HL-60 (cell line): ENCODE measurements around the gene CLRN3.

ENCODE experiments used
- DNase-seq, 2 experiments: peaks; one replicate each; pipeline ENCODE4 v3.0.0-alpha.2; 2010 to 2020; ENCODE audit warnings: low read depth in 1 of 2, low spot score in 1 of 2
- H3K27ac ChIP-seq: fragments of 250-450 bp; sonication (Bioruptor Pico); replicated peaks from 2 replicates; pipeline ENCODE4 v1.5.1; 2020; ENCODE audit warnings: mild to moderate bottlenecking, moderate library complexity
- H3K27me3 ChIP-seq: fragments of 250-450 bp; sonication (Bioruptor Pico); 2 replicates; pipeline ENCODE4 v1.5.1; 2021; ENCODE audit warnings: mild to moderate bottlenecking, moderate library complexity; ENCODE audit not compliant: insufficient read depth, poor library complexity, severe bottlenecking
- H3K4me3 ChIP-seq: replicated peaks from 2 replicates; pipeline ENCODE4 v1.5.1; 2011; ENCODE audit warnings: mild to moderate bottlenecking, control low read depth, low read length; ENCODE audit not compliant: insufficient read depth
- GABPA ChIP-seq: IDR thresholded peaks from 2 replicates; pipeline ENCODE4 v1.6.1; 2012; ENCODE audit warnings: low read depth
- POLR2AphosphoS5 ChIP-seq: IDR thresholded peaks from 2 replicates; pipeline ENCODE4 v1.6.1; 2012; ENCODE audit warnings: low read depth
- SPI1 ChIP-seq: IDR thresholded peaks from 2 replicates; pipeline ENCODE4 v1.6.1; 2012; ENCODE audit warnings: low read depth, mild to moderate bottlenecking, borderline replicate concordance
- TF ChIP-seq, protein P1 (sequence below): IDR thresholded peaks from 2 replicates; pipeline ENCODE4 v1.6.1; 2012; ENCODE audit warnings: low read depth; ENCODE audit not compliant: insufficient replicate concordance
- TF ChIP-seq, protein P2 (sequence below): IDR thresholded peaks from one replicate; pipeline ENCODE4 v1.5.1; 2011; ENCODE audit warnings: low read length, control low read depth, inconsistent platforms; ENCODE audit not compliant: insufficient read depth

Gene CLRN3

DNA sequence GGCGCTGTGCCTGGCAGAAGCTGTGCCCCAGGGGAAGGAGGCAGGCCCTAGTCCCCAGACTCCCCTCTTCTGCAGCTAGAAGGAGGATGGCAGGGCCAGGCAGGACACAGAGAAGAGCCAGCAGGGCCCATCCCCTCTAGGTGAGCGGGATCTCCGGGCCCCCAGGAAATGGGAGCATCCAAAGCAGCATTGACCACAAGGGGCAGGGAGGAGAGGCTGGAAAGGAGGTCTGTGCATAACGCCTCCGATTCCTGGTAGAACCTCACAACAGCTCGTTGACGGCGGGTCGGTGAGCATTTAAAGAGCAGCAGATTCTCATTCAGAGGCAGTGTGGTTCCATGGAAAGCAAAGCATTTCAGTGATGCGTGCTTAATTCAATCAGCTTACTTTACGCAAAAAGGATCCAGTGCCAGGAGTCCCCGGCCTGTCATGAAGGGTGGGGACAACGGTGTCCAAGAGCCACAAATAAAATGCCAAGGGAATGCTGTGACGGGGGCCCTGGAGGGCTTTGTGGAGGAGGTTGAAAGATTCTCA, 41.0 kb downstream of the CLRN3 start:
- Histone ChIP-seq H3K27ac (no peak overlapping the region), H3K27me3 (peaks cover 3% of the 10 kb centered on the region), H3K4me3 (no peak overlapping the region)
- no peak for DNase-seq
- TF ChIP-seq, protein P1, sequence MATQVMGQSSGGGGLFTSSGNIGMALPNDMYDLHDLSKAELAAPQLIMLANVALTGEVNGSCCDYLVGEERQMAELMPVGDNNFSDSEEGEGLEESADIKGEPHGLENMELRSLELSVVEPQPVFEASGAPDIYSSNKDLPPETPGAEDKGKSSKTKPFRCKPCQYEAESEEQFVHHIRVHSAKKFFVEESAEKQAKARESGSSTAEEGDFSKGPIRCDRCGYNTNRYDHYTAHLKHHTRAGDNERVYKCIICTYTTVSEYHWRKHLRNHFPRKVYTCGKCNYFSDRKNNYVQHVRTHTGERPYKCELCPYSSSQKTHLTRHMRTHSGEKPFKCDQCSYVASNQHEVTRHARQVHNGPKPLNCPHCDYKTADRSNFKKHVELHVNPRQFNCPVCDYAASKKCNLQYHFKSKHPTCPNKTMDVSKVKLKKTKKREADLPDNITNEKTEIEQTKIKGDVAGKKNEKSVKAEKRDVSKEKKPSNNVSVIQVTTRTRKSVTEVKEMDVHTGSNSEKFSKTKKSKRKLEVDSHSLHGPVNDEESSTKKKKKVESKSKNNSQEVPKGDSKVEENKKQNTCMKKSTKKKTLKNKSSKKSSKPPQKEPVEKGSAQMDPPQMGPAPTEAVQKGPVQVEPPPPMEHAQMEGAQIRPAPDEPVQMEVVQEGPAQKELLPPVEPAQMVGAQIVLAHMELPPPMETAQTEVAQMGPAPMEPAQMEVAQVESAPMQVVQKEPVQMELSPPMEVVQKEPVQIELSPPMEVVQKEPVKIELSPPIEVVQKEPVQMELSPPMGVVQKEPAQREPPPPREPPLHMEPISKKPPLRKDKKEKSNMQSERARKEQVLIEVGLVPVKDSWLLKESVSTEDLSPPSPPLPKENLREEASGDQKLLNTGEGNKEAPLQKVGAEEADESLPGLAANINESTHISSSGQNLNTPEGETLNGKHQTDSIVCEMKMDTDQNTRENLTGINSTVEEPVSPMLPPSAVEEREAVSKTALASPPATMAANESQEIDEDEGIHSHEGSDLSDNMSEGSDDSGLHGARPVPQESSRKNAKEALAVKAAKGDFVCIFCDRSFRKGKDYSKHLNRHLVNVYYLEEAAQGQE = no peak
- TF ChIP-seq SPI1 (no peak), GABPA (no peak), POLR2AphosphoS5 (no peak)
- TF ChIP-seq, protein P2, sequence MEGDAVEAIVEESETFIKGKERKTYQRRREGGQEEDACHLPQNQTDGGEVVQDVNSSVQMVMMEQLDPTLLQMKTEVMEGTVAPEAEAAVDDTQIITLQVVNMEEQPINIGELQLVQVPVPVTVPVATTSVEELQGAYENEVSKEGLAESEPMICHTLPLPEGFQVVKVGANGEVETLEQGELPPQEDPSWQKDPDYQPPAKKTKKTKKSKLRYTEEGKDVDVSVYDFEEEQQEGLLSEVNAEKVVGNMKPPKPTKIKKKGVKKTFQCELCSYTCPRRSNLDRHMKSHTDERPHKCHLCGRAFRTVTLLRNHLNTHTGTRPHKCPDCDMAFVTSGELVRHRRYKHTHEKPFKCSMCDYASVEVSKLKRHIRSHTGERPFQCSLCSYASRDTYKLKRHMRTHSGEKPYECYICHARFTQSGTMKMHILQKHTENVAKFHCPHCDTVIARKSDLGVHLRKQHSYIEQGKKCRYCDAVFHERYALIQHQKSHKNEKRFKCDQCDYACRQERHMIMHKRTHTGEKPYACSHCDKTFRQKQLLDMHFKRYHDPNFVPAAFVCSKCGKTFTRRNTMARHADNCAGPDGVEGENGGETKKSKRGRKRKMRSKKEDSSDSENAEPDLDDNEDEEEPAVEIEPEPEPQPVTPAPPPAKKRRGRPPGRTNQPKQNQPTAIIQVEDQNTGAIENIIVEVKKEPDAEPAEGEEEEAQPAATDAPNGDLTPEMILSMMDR = no peak

DNA sequence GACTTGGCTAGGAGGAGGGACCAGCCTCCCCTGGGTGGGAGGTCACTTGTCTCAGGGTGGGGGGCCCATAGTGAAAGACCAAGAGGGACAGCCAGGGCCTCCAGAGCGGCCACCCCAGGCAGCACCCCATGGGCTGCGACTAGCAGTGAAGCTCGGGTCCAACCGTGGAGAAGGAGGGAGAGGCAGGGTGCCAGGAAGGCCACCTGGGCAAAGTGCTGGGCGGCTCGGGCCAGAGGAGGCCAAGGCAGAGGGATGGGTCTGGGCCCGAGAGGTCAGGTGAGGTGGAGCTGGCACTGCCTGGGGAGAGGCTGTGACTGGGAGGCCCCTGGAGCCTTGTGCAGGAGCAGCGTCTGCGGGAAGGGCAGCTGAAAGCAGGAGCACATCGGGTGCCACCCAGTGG, 41.8 kb downstream of the CLRN3 start:
- peaks cover 3% of the 10 kb centered on the region for H3K27me3 ChIP-seq
- no peak overlapping the region for H3K4me3 ChIP-seq
- H3K27ac ChIP-seq = no peak overlapping the region
- TF ChIP-seq SPI1 (no peak), GABPA (no peak), POLR2AphosphoS5 (no peak)
- TF ChIP-seq, protein P1 = no peak
- TF ChIP-seq, protein P2 = no peak
- no peak for DNase-seq

DNA sequence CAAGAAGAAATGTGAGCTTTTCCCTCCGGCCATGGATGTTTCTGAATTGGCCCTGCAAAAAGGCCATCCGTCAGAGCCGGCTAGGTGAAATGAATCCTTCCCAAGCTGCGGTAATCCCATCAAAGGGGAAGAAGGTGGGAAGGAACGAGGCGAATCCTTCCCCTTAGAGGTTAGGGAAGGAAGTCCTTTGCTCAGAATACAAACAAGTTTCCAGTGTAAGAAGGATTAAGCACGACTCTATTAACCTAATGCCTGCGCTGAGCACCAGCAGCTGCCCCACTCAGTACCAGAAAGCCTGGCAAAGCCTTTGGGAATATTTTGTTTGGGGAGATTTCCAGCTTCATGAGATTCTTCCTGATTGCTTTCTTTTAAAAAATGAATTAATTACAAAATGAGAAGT, 42.8 kb downstream of the CLRN3 start:
- no peak for DNase-seq
- no peak overlapping the region for H3K27ac ChIP-seq
- no peak for TF ChIP-seq POLR2AphosphoS5
- TF ChIP-seq SPI1 = no peak
- TF ChIP-seq, protein P2 = no peak
- no peak for TF ChIP-seq GABPA
- TF ChIP-seq, protein P1 = no peak
- H3K27me3 ChIP-seq = peaks cover 3% of the 10 kb centered on the region
- no peak overlapping the region for H3K4me3 ChIP-seq
